SK-N-MC (cell line): Measurements from ENCODE around the gene APOL1.

Experiments
- EZH2 ChIP-seq: fragments of 200-600 bp; sonication (generic); IDR thresholded peaks from one replicate; pipeline ENCODE4 v1.6.1; 2017; ENCODE audit warnings: antibody characterized with exemption
- POLR2AphosphoS5 ChIP-seq: IDR thresholded peaks from 2 replicates; pipeline ENCODE4 v1.6.1; 2012; ENCODE audit warnings: mild to moderate bottlenecking, low read depth, low read length, borderline replicate concordance

GRCh38 chr22:36226189-36226588 lies 26.7 kb upstream of the APOL1 start:
- TF ChIP-seq EZH2 (no peak), POLR2AphosphoS5 (no peak)
